Measurements from ENCODE around the gene BAHD1.

Gene BAHD1

GRCh38 chr15:40470423-40471104 is 29.8 kb downstream of the BAHD1 start, which contains the start of gene CHST14:
TSS of gene CHST14 (plus strand) at chr15:40470984. CDS start at chr15:40471214, 230 bp downstream.
- peak; percentile 61 for DNase-seq

GRCh38 chr15:40471105-40471807 is 30.5 kb downstream of the BAHD1 start:
- DNase-seq = no peak

GRCh38 chr15:40471808-40472150 is 31.0 kb downstream of the BAHD1 start:
- DNase-seq = no peak

GRCh38 chr15:40472171-40472727 is 31.5 kb downstream of the BAHD1 start:
- no peak for DNase-seq

GRCh38 chr15:40474581-40474980 is 33.8 kb downstream of the BAHD1 start:
- no peak for DNase-seq

- no peak for DNase-seq
Observed at GRCh38 chr15:40477642-40478327, 37.0 kb downstream of the BAHD1 start.

GRCh38 chr15:40479024-40479423 is 38.3 kb downstream of the BAHD1 start:
- no peak for DNase-seq

- no peak for DNase-seq
Observed at GRCh38 chr15:40481341-40482074, 40.8 kb downstream of the BAHD1 start.

- DNase-seq = no peak
Observed at GRCh38 chr15:40483919-40484318, 43.2 kb downstream of the BAHD1 start.

GRCh38 chr15:40486066-40486770 is 45.5 kb downstream of the BAHD1 start:
- DNase-seq = no peak

GRCh38 chr15:40487816-40488682 is 47.3 kb downstream of the BAHD1 start:
- no peak for DNase-seq

GRCh38 chr15:40489274-40490175 is 48.8 kb downstream of the BAHD1 start:
- DNase-seq = no peak

- DNase-seq = peak; percentile 47
Observed at GRCh38 chr15:40493089-40493840, 52.5 kb downstream of the BAHD1 start.

GRCh38 chr15:40495516-40495915 is 54.8 kb downstream of the BAHD1 start:
- DNase-seq = no peak

- no peak for DNase-seq
Observed at GRCh38 chr15:40498418-40498817, 57.7 kb downstream of the BAHD1 start.

- no peak for DNase-seq
Observed at GRCh38 chr15:40498891-40499290, 58.1 kb downstream of the BAHD1 start.

- DNase-seq = no peak
Observed at GRCh38 chr15:40499931-40500330, 59.2 kb downstream of the BAHD1 start.

GRCh38 chr15:40500568-40501330 is 60.0 kb downstream of the BAHD1 start:
- no peak for DNase-seq

- DNase-seq = no peak
Observed at GRCh38 chr15:40501487-40501886, 60.7 kb downstream of the BAHD1 start.

Measured in activated T-cell treated with anti-CD3 and anti-CD28 coated beads for 4 hours (primary cell).